Measurements from ENCODE around the gene EIF1AD. TPM values are rescaled to one million over a fixed set of nuclear protein-coding genes. Genes with fewer than 3 reads are reported as not detected.

EIF1AD gene
- total RNA-seq, 1 experiment from 2014 or later: 64.6 TPM

DNA sequence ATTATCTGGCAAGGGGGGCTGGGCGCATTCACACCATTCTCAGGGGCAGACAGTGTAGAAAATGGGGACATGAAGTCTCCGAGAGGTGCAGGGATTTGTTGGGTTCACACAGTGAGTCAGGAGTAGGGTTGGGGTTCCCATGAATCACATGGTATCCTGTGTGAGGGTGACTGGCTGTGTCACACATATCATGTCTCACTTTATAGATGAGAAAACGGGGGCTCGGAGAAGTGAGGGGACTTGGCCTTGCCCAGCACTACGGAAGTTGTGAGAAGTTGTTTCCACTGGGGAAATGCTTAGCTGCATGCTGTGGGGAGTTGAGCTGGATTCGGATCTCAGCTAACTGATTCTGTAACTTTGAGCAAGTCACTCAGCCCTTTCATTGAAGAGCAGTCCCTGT is 42.8 kb upstream of the EIF1AD start:
- POLR2A ChIA-PET: interaction anchor here (1.0 kb wide), 1 partner anchor 11 kb away, joined by 12 read pairs; no protein-coding TSS in a partner anchor
- ATAC-seq (no peak; the same call in 1 of the 2 replicates), DNase-seq (ENCODE audit: low read depth, low spot score) (no peak)
- Histone ChIP-seq H3K4me3 (ENCODE audit: low read depth in 2 of 2, low read length in 2 of 2) (no peak overlapping the region), H3K9me3 (ENCODE audit: control insufficient read depth, insufficient read depth, low read depth, low read length) (no peaks in the 10 kb centered on the region), H3K27me3 (ENCODE audit: control insufficient read depth, insufficient read depth, low read length) (no peaks in the 10 kb centered on the region), H3K4me1 (ENCODE audit: control insufficient read depth, insufficient read depth, low read length) (peaks cover 3% of the 10 kb centered on the region; the same call in 1 of the 2 replicates), H3K36me3 (ENCODE audit: control insufficient read depth, insufficient read depth, low read length) (no peaks in the 10 kb centered on the region), H3K27ac (ENCODE audit: low read length) (no peak overlapping the region)
- intact Hi-C loops (cut with micrococcal nuclease; ENCODE audit: unreplicated experiment): no loop called here
- CTCF ChIA-PET: interaction anchor here (0.5 to 2.2 kb wide), 11 partner anchors 14 to 1910 kb away, joined by 3 to 12 read pairs (median 3); partner anchors contain the start of gene FIBP
- no TSS peak for BruUV-seq (replicated peaks)
- TF ChIP-seq REST (IDR thresholded peaks at IDR 0.05; ENCODE audit: insufficient read depth in 1 of 2, low read depth in 2 of 2, low read length in 1 of 2): no peak
- TF ChIP-seq TCF7L2 (IDR thresholded peaks at IDR 0.05; ENCODE audit: low read depth, low read length): no peak
- TF ChIP-seq, protein P1, sequence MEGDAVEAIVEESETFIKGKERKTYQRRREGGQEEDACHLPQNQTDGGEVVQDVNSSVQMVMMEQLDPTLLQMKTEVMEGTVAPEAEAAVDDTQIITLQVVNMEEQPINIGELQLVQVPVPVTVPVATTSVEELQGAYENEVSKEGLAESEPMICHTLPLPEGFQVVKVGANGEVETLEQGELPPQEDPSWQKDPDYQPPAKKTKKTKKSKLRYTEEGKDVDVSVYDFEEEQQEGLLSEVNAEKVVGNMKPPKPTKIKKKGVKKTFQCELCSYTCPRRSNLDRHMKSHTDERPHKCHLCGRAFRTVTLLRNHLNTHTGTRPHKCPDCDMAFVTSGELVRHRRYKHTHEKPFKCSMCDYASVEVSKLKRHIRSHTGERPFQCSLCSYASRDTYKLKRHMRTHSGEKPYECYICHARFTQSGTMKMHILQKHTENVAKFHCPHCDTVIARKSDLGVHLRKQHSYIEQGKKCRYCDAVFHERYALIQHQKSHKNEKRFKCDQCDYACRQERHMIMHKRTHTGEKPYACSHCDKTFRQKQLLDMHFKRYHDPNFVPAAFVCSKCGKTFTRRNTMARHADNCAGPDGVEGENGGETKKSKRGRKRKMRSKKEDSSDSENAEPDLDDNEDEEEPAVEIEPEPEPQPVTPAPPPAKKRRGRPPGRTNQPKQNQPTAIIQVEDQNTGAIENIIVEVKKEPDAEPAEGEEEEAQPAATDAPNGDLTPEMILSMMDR (IDR thresholded peaks at IDR 0.05): no peak
- no peak for TF ChIP-seq POLR2AphosphoS5 (IDR thresholded peaks at IDR 0.05; ENCODE audit: low read depth, low read length)
- TF ChIP-seq SIN3A (IDR thresholded peaks at IDR 0.05; ENCODE audit: borderline replicate concordance, insufficient read depth, low read depth, low read length): no peak
- in situ Hi-C loops (cut with HindIII; ENCODE audit: low pct_unique_long_range_greater_than_20kb, low sequenced_read_pairs): no loop called here

DNA sequence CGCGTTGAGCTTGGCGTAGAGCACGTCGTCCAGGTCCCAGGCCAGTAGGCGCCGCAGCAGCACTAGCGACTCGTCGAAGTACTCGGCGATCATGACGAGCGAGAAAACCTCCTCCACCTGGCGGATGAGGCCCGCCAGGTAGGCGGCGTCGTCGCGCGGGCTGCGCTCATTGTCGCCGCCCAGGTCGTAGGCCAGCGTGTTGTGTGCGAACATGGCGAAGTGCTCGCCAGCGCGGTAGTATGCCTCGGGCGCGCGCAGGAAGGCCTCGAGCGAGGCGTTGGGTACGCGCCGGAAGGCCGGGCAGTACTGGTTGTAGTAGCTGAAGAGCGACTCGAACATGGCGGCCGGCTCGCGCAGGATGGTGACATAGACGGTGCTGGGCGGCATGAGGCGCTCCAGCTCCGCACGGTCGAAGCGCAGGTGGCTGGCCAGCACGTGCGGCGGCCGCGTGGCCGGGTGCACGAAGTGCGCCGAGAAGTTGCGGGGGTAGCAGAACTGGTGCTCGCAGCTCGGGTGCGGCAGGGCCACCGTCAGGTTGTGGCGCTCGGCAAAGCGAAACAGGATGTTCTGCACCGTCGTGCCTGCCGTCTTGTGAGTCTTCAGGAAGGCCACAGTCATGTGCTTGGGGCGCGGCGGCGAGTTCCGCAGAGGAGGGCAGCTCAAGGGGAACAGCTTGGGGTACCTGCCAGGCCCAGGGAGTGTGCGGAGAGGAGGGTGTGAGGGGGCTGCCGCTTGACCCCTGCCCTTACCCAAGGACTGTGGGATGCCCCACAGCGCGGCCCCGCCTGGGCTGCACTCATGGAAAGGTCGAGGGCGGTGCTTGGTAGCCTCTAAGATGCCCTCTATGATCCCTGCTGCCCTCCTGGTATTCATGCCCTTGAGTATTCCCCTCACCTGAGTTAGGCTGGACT is 41.3 kb upstream of the EIF1AD start:
- TF ChIP-seq POLR2AphosphoS5 (IDR thresholded peaks at IDR 0.05; ENCODE audit: low read depth, low read length): no peak
- TF ChIP-seq SIN3A (IDR thresholded peaks at IDR 0.05; ENCODE audit: borderline replicate concordance, insufficient read depth, low read depth, low read length): no peak
- TF ChIP-seq, protein P1 (IDR thresholded peaks at IDR 0.05): no peak
- no peak for TF ChIP-seq TCF7L2 (IDR thresholded peaks at IDR 0.05; ENCODE audit: low read depth, low read length)
- TF ChIP-seq REST (IDR thresholded peaks at IDR 0.05; ENCODE audit: insufficient read depth in 1 of 2, low read depth in 2 of 2, low read length in 1 of 2): no peak
- no peak for ATAC-seq
- ChIA-PET POLR2A (no interaction called here), CTCF (no interaction called here)
- Histone ChIP-seq H3K9me3 (ENCODE audit: control insufficient read depth, insufficient read depth, low read depth, low read length) (no peaks in the 10 kb centered on the region), H3K27me3 (ENCODE audit: control insufficient read depth, insufficient read depth, low read length) (no peaks in the 10 kb centered on the region), H3K36me3 (ENCODE audit: control insufficient read depth, insufficient read depth, low read length) (no peaks in the 10 kb centered on the region), H3K4me3 (ENCODE audit: low read depth in 2 of 2, low read length in 2 of 2) (no peak overlapping the region), H3K4me1 (ENCODE audit: control insufficient read depth, insufficient read depth, low read length) (peaks cover 3% of the 10 kb centered on the region; the same call in 1 of the 2 replicates), H3K27ac (ENCODE audit: low read length) (no peak overlapping the region)
- no peak for DNase-seq (ENCODE audit: low read depth, low spot score)
- intact Hi-C loops (cut with micrococcal nuclease; ENCODE audit: unreplicated experiment): no loop called here
- BruUV-seq (replicated peaks): no TSS peak
- in situ Hi-C loops (cut with HindIII; ENCODE audit: low pct_unique_long_range_greater_than_20kb, low sequenced_read_pairs): no loop called here
